ENCODE results near the gene GUK1.

DNA sequence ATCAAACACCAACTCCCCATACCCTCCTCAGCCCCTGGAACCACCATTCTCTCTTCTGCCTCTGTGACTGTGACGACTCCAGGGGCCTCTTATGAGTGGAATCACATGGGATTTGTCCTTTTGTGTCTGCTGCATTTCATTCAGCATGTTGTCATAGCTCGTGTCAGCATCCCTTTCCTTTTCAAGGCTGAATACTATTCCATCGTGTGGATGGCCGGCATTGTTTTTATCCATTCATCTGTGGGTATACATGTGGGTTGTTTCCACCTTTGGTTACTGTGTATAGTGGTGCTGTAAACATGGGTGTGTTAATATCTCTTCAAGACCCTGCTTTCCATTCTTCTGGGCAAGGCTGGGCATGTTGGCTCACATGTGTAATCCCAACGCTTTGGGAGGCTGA, 50.7 kb downstream of the GUK1 start:
- TF ChIP-seq EZH2 (IDR thresholded peaks at IDR 0.05; ENCODE audit: insufficient read depth, poor library complexity, severe bottlenecking) (no peak), EZH2phosphoT487 (IDR thresholded peaks at IDR 0.05; ENCODE audit: insufficient read depth, low read depth) (no peak)

Data from GM23248 (cell line).